ENCODE data around the gene GRM1.
A peak's percentile ranks its signal among the peaks of the same experiment; 100 is the strongest.

Gene GRM1

GRCh38 chr6:146286961-146287360, 258.1 kb downstream of the GRM1 start:
- DNase-seq (ENCODE audit: low read depth) = no peak
- TF ChIP-seq CTCF (IDR thresholded peaks at IDR 0.05; ENCODE audit: insufficient read depth, low read depth, low read length, missing control alignments) = no peak
- H3K4me3 ChIP-seq (ENCODE audit: low read length) = no peak overlapping the region

GRCh38 chr6:146287691-146288369, 259.0 kb downstream of the GRM1 start:
- TF ChIP-seq CTCF (IDR thresholded peaks at IDR 0.05; ENCODE audit: insufficient read depth, low read depth, low read length, missing control alignments) = no peak
- H3K4me3 ChIP-seq (ENCODE audit: low read length) = no peak overlapping the region
- DNase-seq (ENCODE audit: low read depth) = no peak

GRCh38 chr6:146289816-146290588, 261.1 kb downstream of the GRM1 start:
- no peak overlapping the region for H3K4me3 ChIP-seq (ENCODE audit: low read length)
- no peak for TF ChIP-seq CTCF (IDR thresholded peaks at IDR 0.05; ENCODE audit: insufficient read depth, low read depth, low read length, missing control alignments)
- DNase-seq (ENCODE audit: low read depth) = peak; percentile 74

GRCh38 chr6:146290589-146290901, 261.7 kb downstream of the GRM1 start:
- no peak for TF ChIP-seq CTCF (IDR thresholded peaks at IDR 0.05; ENCODE audit: insufficient read depth, low read depth, low read length, missing control alignments)
- no peak for DNase-seq (ENCODE audit: low read depth)
- no peak overlapping the region for H3K4me3 ChIP-seq (ENCODE audit: low read length)

GRCh38 chr6:146292506-146292905, 263.6 kb downstream of the GRM1 start:
- DNase-seq (ENCODE audit: low read depth) = no peak
- H3K4me3 ChIP-seq (ENCODE audit: low read length) = no peak overlapping the region
- TF ChIP-seq CTCF (IDR thresholded peaks at IDR 0.05; ENCODE audit: insufficient read depth, low read depth, low read length, missing control alignments) = no peak

- H3K4me3 ChIP-seq (ENCODE audit: low read length) = no peak overlapping the region
- TF ChIP-seq CTCF (IDR thresholded peaks at IDR 0.05; ENCODE audit: insufficient read depth, low read depth, low read length, missing control alignments) = no peak
- DNase-seq (ENCODE audit: low read depth) = no peak
These were observed 266.8 kb downstream of the GRM1 start for GRCh38 chr6:146295695-146296094.

GRCh38 chr6:146297815-146298214, 269.0 kb downstream of the GRM1 start:
- peak; percentile 57 for DNase-seq (ENCODE audit: low read depth)
- H3K4me3 ChIP-seq (ENCODE audit: low read length) = no peak overlapping the region
- TF ChIP-seq CTCF (IDR thresholded peaks at IDR 0.05; ENCODE audit: insufficient read depth, low read depth, low read length, missing control alignments) = no peak
